HG03565 (cell line): ENCODE data around the gene DNAAF5.

ENCODE experiments used
- ATAC-seq: cut with Tn5 transposase; IDR thresholded peaks from one replicate; pipeline ENCODE4 v1.9.1; 2021; ENCODE audit warnings: mild to moderate bottlenecking, moderate library complexity; ENCODE audit not compliant: unreplicated experiment

Gene DNAAF5

DNA sequence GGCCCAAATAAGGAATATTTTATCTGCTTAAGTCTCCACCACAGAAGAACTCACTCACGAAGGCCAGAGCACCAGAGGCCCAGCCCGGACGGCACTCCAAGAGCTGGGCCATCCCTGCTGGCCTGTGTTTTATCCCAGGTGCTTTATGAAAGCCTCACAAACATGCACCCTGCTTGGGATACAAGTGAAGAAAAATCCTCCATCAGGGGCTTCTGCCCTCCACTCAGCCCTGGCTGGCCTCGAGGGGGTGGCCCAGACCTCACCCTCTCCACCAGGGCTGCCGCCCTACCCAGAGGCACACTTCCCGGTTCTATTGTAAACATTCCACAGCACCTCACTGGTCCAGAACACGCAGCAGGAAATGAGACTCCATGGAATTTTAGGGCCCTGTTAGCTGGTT, 19.8 kb upstream of the DNAAF5 start:
- no peak for ATAC-seq

DNA sequence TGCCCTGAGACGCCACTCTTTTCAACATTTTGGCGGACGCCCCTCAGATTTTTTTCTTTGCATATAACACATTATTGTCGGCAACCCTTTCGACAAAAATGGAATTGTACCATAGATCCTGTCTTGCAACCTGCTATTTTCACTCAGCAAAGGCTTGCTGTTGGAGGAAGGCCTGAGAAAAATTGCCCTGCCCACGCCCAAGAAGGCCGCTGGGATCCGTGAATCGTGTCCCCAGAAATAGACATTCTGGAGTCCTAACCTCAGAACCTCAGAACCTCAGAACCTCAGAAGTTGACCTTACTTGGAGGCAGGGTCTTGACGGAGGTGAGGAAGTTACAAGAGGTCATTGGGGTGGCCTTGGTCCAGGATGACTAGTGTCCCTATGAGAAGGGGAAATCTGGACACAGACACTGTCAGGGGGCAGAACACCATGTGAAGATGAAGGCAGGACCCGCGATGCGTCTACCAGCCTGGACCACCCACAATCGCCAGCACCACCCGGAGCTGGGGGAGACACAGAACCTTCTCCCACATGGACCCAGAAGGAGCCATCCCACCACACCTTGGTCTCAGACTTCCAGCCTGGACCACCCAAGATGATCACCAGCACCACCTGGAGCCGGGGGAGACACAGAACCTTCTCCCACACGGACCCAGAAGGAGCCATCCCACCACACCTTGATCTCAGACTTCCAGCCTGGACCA, 19.1 kb upstream of the DNAAF5 start:
- ATAC-seq = no peak

DNA sequence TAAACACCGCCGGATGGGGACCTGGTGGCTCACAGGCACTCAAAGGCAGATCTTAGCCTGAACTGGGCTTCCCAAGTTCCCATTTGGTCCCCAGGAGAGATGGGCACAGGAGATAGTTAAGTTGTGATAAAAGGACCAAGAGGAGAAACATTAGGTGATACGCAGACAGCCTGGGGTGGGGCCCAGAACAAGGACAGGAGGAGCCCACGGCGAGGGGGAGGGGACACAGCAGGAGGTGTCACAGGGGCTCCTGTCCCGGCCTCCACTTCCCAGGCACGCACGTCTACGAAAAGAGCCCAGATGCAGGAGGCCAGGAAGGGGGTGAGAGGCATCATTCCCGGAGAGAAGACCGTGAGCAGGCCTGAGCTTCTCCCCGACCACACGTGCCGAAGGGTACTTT, 16.3 kb upstream of the DNAAF5 start:
- no peak for ATAC-seq

DNA sequence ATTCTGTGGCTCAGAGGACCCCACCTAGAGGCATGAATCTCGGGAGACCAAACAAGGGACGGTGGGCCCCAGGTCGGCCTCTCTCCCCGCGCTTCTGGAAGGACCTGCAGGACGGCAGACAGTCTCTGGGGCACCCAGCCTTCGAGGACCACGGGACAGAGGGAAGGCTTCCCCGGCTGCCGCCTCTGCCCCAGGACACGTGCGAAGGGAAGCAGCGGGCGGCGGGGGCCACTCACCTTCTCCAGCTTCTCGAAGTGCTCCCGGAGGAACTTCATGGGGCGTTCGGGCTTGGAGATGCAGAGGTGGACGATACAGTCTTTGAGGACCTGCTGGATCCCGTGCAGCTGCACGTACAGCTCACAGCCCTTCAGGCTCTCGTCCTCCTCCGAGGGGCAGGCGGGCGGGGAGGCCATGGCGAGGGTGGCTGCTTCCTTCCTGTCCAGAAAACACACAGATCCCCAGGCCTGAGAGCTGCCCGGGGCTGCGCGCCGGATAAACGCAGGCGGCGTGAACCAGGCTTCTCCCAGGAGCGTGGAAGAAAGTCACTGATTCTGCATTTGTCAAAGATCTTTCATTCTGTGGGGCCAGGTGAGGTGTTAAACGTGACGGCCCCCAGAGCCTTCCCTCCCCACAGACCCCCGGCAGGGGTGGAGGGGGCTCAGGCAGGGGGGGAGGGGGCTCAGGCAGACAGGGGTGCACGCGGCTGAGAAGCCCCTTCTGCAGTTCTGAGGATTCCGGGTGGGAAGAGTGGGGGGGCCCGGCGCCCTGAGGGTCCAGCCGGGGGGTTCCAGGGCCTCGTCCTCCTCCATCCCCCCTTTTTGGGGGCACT, 15.2 kb upstream of the DNAAF5 start:
- ATAC-seq = no peak

DNA sequence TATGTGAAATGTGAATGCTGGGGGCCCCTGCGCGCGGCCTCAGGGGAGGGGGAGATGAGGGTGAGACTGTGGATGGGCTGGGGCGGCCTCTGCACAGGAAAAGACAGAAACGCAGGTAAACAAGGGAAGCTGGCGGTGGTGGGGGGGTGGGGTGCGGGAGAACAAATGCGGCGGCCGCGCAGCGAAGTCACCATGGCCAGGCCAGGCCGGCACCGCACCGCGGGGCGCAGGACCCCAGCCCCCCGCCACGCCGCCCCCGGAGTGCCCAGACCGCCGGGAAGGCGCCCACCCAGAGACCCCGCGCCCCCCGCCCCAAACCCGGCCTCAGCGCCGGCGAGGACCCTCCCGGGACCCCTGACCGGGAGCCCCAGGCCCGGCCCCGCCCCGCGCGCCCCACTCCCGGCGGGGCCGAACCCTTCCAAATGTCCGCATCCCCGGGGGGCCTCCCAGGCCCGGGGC, 14.5 kb upstream of the DNAAF5 start:
- no peak for ATAC-seq

DNA sequence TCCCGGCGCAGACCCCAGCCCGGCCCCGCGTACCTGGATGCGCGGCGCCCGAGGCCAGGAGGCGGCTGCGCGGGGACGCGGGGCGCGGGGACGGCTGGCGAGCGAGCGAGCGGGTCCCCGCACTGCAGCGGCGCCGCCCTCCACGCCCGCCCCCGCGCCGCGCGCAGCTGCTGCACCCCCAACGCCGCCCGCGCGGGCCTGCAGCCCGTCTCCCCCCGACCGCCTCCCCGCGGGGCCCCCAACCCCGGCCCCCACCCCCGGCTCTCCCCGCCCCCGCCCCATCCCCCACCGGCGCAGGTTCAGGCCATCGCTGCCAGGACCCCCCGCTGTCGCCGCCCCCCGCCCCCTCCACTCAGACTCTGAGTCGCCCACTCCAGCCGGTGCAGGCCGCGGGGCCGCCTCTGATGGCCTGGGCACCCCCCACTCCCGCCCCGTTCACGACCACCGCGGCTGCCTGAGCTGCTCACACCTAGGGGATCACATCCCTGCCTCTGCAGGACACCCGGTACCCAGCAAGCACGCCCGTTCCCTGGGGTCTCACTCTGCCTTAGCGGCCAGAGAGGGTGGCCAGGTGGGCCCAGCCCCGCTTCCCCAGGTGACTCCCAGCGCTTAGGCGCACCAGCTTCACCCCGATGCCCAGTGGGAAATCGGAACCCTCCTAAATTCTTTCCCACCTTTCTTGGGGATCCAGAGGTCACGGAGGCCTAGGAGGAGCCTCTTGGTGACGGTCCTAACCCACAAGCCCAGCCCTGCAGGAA, 13.9 kb upstream of the DNAAF5 start:
- no peak for ATAC-seq

DNA sequence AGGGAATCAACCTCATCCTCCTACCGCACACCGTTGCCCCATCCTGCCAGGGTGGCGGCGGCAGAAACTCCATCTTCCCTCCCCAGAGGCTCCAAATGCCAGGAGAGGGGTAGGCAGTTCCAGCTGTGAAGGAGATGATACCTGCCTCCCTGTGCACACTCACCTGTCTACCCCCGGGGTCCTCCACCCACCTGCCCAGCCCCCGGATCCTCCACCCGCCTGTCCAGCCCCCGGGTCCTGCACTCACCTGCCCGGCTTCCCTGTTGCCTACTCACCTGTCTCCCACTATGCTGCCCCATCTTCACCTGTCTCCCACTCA, 13.4 kb upstream of the DNAAF5 start:
- ATAC-seq = no peak

DNA sequence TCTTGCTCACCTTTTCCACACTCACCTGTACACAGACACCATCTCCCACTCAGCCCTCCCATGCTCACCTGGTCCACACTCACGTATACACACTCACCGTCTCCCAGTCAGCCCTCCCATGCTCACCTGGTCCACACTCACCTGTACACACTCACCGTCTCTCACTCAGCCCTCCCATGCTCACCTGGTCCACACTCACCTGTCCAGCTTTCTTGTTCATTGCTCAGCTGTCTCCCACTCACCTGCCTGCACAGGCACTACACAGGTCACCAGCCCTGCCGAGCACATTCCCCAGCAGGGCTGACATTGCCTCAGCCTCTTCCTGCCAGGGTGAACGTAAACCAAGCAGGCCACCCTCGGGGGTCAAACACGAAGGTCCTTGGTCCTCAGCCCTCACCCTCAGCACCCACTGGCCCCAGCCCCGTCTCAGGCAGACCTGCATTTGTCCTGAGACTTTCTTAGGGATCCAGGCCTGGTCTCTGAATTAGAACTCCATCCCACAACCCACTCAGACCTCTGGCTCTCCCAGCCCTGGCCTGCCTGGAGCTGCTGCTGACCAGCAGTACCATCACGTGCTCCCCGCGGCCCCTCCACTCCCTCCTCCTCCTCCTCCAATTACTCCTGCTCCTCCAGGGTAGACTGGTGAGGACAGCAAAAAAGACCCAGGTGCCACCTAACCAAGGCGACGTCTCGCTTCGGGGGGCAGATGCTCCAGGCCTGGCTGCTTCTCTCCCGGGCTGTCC, 12.8 kb upstream of the DNAAF5 start:
- ATAC-seq = no peak

DNA sequence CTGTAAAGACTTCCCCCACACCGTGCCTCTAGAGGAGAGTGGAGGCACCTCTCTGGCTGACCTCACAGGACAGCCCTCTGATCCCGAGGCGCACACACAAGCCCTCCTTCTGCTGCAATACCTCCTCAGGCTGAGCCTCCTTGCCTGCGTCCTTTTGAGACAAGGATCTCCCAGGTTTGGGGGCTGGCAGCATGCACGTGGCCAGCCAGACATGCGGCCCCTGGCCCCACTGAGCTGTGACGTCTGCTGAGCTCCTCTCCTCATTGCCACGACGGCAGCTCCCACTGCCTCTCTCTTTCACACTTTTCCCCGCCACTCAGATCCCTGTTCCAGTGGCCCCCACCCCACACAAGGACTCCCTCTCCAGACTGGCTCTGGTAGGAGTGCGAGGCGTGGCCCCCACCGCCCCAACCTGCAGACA, 12.2 kb upstream of the DNAAF5 start:
- no peak for ATAC-seq

DNA sequence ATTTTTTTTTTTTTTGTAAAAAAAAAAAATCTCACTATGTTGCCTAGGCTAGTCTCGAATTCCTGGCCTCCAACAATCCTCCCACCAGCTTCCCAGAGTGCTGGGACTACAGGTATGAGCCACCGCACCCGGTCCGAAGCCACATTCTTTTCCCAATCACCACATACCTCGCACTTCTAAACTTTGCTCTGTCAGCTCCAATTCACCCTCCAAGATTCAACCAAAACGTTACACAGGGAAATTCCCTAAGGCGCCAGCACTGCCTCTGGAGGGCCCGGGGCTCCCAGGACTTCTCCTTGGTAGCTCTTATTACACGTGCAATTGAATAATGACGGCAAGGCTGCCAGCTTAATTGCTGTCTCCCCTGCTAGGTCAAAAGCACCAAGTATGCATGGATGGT, 10.3 kb upstream of the DNAAF5 start:
- ATAC-seq = no peak

DNA sequence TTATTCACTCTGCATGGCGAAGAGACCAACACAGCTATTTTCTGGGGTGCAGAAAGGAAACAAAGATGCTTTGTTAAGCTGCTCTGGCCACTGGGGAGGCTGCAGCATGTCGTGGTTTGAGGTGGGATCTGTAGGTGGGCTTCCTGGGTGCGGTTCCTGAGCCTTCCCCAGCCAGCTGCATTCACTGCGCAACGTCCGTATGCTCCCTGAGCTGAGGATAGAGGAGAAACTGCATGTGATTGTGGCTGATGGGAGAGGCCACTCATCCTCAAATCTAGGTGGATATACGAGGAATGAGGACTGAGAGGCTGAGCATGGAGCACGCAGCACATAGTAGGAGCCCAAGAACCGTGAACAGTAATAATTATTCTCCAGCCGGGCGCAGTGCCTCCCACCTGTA, 9.9 kb upstream of the DNAAF5 start:
- ATAC-seq = no peak

DNA sequence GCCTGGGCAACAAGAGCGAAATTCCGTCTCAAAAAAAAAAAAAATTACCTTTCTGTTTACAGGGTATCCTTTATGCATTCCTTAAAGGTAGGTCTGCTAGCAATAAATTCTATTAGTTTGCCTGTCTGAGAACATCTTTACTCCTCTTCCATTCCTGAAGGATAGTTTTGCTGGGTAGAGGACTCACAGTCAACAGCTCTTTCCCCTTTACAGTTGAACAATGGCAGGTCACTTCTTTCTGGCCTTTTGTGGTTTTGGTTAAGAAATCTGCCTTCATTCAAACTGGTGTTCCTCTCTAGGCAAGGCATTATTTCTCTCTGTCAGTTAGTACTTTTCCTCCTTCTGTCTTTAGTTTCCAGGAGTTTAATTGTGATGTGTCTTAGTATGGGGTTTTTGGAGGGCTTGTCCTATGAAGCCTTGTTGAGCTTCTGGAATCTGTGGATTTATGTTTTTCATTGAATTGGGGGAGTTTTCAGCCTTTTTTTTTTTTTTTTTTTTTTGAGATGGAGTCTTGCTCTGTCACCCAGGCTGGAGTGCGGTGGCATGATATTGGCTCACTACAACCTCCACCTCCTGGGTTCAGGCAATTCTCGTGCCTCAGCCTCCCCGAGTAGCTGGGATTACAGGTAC, 4.8 kb upstream of the DNAAF5 start:
- no peak for ATAC-seq

DNA sequence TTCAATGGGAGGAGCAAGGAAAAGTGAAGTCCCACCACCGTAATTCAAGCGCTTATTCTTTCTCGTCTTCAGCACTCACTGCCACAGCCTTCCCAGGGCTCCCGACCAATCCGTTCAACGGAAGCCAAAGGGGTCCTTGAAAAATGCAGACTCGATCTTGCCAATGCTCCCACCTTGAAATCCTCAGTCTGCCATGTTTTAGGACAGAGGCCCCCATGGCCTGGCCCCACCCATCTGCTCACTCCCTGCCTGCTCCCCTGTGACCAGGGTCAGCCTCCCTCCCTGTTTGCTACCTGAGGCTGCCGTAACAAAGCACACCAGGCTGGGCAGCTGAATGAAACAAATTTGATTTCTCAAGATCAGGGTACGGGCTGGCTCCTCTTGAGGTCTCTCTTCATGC, 3.0 kb upstream of the DNAAF5 start:
- ATAC-seq = no peak

DNA sequence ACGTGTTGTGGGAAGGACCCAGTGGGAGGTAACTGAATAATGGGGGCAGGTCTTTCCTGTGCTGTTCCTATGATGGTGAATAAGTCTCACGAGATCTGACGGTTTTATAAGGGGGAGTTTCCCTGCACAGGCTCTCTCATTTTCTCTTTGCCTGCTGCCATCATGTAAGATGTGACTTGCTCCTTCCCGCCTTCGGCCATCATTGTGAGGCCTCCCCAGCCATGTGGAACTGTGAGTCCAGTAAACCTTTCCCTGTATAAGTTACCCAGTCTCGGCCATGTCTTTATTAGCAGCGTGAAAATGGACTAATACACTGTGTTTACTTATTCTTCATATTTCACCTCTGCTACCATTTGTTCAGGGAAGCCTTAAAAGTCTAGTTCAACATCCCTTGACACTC, 2.2 kb upstream of the DNAAF5 start:
- no peak for ATAC-seq

DNA sequence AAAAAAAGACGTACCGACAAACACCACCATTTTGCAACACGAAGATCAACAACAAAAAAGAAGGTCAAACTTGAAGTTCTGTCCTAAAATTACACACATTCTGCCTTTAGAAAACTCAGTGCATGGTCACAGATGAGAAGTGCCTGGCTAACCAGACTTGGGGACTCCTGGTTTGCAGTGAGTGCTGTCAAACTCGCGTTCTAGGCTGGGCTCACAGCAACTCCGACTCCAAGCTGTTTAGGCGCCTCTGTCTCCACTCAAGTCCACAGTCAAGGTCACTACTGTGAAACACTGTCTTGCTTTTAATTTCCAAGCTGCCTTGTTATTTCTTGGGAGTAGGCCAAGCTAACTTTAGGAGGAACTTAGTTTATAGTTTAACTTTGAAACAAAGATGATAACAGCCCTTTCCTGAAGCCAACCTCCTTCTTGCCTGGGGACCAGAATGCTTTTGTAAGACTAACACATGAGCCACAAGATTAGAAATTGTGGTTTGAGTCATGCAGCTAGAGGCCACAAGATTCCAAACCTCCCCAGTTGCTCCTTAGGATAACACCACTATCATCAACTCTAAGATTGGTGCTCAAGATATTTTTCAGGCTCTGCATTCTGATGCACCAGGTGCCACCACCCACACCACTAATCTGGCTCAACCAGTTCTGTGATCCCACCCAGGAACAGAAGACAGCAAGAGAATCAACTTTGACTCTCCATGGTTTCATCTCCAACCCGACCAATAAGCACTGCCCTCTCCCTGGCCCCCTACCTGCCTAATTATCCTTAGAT, 1.1 kb upstream of the DNAAF5 start:
- ATAC-seq = no peak

DNA sequence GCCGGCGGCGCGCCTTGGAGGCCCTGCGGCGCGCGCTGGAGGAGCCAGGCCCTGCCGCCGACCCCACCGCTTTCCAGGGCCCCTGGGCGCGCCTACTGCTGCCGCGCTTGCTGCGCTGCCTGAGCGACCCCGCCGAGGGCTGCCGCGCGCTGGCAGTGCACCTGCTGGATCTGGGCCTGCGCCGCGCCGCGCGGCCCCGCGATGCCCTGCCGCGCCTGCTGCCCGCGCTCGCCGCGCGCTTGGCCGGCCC, 280 bp downstream of the DNAAF5 start:
- ATAC-seq = no peak

DNA sequence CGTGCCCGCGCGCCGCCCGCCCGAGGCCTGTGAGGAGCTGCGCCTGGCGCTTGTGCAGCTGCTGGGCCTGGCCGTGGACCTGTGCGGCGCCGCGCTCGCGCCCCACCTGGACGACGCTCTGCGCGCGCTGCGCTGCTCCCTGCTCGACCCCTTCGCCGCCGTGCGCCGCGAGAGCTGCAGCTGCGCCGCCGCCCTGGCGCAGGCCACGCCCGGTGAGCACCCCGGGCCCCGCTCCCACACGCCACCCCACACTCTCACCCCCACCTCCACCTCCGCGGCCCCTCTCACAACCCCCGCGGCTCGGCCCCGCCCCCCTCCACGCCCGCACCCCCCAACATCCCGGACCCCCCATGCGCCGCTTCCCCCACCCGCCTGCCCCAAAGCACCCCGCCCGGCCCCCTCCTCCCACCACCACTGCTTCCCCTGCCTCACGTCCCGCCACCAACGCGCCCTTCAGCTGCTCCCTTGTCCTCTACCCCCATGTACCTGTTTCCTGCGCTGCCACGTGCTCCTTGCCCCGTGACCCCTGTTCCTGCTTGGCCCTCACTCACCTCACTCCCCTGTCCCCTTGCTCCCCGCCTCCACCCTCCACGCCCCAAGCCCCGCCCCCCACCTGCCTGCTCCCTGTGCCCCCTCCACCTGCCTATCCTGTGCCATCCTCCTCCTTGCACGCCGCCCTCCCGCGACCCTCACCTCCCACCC, 756 bp downstream of the DNAAF5 start, which contains the start of gene PRKAR1B:
PRKAR1B (minus strand) TSS at position 178 of the 702 bp plus-strand sequence. CDS start 15,776 bp downstream, outside the sequence.
- peak; percentile 34 for ATAC-seq

DNA sequence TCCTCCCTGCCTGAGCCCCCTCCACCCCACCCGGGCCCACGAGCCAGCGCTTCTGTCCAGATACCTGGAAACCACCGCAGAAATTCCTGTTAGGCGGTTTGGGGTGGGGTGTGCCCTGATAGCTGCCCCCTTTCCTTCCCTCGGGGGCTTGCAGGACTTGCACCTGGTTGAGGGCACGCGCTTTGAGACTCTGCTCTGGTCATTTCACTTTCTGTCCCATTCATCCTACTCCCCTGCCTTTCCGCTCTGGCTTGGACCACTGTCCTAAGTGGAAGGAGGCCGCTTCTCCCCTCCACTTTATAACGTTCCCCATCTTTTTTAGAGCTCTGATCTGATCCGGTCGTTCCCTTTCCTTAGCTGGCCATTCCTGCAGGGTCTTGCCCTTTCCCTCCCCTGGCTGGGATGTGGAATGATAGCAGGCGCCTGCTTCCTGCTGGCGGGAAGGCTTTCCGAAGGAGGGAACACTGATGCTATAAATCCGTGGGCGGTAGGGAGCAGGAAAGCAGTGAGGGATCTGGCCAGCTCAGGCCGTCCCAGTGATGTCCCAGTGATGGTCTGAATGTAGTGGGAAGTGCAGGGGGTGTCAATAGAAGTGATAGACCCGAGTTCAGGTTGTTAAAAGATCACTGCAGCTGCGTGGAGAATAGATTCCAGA, 1.4 kb downstream of the DNAAF5 start:
- ATAC-seq = no peak

DNA sequence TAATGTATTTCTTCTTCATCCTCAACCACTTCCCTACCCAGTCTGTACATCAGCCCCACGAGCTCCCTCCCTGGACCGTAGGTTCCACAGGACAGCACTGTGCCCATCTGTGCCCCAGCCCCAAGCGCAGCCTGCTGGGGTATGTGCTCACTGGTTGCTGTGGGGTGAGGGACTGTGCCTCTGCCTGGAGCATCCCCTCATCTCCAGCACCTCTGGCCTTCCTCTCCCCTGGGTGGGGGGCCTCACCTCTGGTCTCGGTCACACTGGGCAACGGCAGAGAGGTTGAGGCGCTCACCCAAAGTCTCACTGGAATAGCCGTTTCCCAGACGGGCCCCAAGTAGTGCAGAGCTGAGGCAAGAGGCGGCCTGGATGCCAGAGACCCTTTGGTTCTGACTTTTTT, 2.1 kb downstream of the DNAAF5 start:
- no peak for ATAC-seq
